GM18502 (cell line): ENCODE results near the gene LIN54.
"Not testable (repeated sequence)": the region's sequence is repeated elsewhere in the genome, so short reads cannot be mapped to it uniquely, and the experiment has no call there.

Experiments used
- ATAC-seq: cut with Tn5 transposase; IDR thresholded peaks from one replicate; pipeline ENCODE4 v1.9.1; 2021; ENCODE audit warnings: mild to moderate bottlenecking; ENCODE audit not compliant: unreplicated experiment, poor library complexity

LIN54 gene

GRCh38 chr4:82954212-82954611, 56.4 kb downstream of the LIN54 start:
- no peak for ATAC-seq

- ATAC-seq: no peak
Observed at GRCh38 chr4:82951196-82951595, 59.4 kb downstream of the LIN54 start.

- ATAC-seq: no peak
Observed at GRCh38 chr4:82948647-82949204, 61.9 kb downstream of the LIN54 start.

GRCh38 chr4:82947498-82947897, 63.1 kb downstream of the LIN54 start:
- ATAC-seq: no peak

GRCh38 chr4:82939414-82939813, 71.2 kb downstream of the LIN54 start:
- no peak for ATAC-seq

- ATAC-seq: no peak
Observed at GRCh38 chr4:82934441-82934840, 76.2 kb downstream of the LIN54 start.

- no peak for ATAC-seq
Observed at GRCh38 chr4:82930848-82931755, 79.5 kb downstream of the LIN54 start.

- no peak for ATAC-seq
Observed at GRCh38 chr4:82921795-82922194, 88.8 kb downstream of the LIN54 start.

GRCh38 chr4:82919386-82919785, 91.2 kb downstream of the LIN54 start:
- no peak for ATAC-seq

- ATAC-seq: no peak
Observed at GRCh38 chr4:82918091-82918490, 92.5 kb downstream of the LIN54 start.

- ATAC-seq: not testable (repeated sequence)
Observed at GRCh38 chr4:82913968-82914367, 96.7 kb downstream of the LIN54 start.

- no peak for ATAC-seq
Observed at GRCh38 chr4:82913305-82913704, 97.3 kb downstream of the LIN54 start.

- no peak for ATAC-seq
Observed at GRCh38 chr4:82909326-82909725, 101.3 kb downstream of the LIN54 start.

GRCh38 chr4:82906469-82906868, 104.2 kb downstream of the LIN54 start:
- ATAC-seq: peak; percentile 52

- ATAC-seq: peak; percentile 59
Observed at GRCh38 chr4:82905205-82905604, 105.4 kb downstream of the LIN54 start.

GRCh38 chr4:82903737-82904136, 106.9 kb downstream of the LIN54 start:
- no peak for ATAC-seq

GRCh38 chr4:82901183-82901718, 109.4 kb downstream of the LIN54 start:
- no peak for ATAC-seq

GRCh38 chr4:82900411-82901182, 110.0 kb downstream of the LIN54 start, which contains the start of gene THAP9:
Gene THAP9 (plus strand): TSS chr4:82900735. CDS start chr4:82900803, 68 bp downstream.
- peak; percentile 91 for ATAC-seq

- peak; percentile 5 for ATAC-seq
Observed at GRCh38 chr4:82900066-82900410, 110.6 kb downstream of the LIN54 start.

GRCh38 chr4:82899374-82900065, 111.1 kb downstream of the LIN54 start:
- ATAC-seq: no peak
